Progenitor cell of endocrine pancreas (in vitro differentiated cells): ENCODE data around the gene ACOD1. TPM values are rescaled to one million over a fixed set of nuclear protein-coding genes. Genes with fewer than 3 reads are reported as not detected.
"Not testable (repeated sequence)": the region's sequence is repeated elsewhere in the genome, so short reads cannot be mapped to it uniquely, and the experiment has no call there.

Source experiments
- DNase-seq: peaks from one replicate; pipeline ENCODE4 v3.0.0; 2021; ENCODE audit warnings: low spot score; ENCODE audit not compliant: unreplicated experiment
- H3K27ac Mint-ChIP-seq: 2 replicates; pipeline ENCODE4 v1.8.0; 2021; ENCODE audit warnings: mild to moderate bottlenecking, moderate library complexity, mixed read lengths
- H3K27me3 Mint-ChIP-seq: 2 replicates; pipeline ENCODE4 v1.8.0; 2021; ENCODE audit warnings: mixed read lengths
- H3K36me3 Mint-ChIP-seq: 2 replicates; pipeline ENCODE4 v1.8.0; 2022; ENCODE audit warnings: mixed read lengths; ENCODE audit not compliant: insufficient read depth
- H3K4me1 Mint-ChIP-seq: 2 replicates; pipeline ENCODE4 v1.8.0; 2021; ENCODE audit warnings: low read depth, mixed read lengths
- H3K4me3 Mint-ChIP-seq: 2 replicates; pipeline ENCODE4 v1.8.0; 2021; ENCODE audit warnings: low read depth, mild to moderate bottlenecking, moderate library complexity, mixed read lengths
- H3K9me3 Mint-ChIP-seq: 2 replicates; pipeline ENCODE4 v1.8.0; 2021; ENCODE audit warnings: low read depth, mixed read lengths
- total RNA-seq: library from RNA; stranded (reverse); gene quantifications from 2 replicates; pipeline ENCODE4 v1.2.1, GENCODE V29; 2021
- TF ChIP-seq, protein P1 (sequence below): fragments of 200-600 bp; sonication (generic); IDR thresholded peaks from one replicate; pipeline ENCODE4 v1.5.0; 2021; ENCODE audit warnings: antibody characterized with exemption, mild to moderate bottlenecking; ENCODE audit not compliant: unreplicated experiment

Gene ACOD1
- total RNA-seq, 1 donor from 2014 or later, result not detected

DNA sequence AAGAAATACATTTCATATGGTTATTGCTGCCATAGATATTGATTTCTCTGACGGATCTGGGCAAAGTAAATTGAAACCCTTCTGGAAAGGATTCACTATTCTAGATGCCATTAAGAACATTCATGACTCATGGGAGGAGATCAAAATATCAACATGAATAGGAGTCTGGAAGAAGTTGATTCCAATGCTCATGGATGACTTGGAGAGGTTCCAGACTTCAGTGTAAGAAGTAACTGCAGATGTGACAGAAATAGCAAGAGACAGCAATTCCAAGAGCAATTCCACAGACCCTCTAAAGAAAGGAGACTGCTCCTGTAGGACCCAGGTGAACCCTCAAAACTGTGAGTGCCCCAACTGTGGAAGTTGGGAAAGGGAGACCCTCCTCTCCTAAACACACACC is 31.2 kb upstream of the ACOD1 start:
- H3K27ac Mint-ChIP-seq, result no peak overlapping the region
- no peak for DNase-seq
- no peaks in the 10 kb centered on the region for H3K4me1 Mint-ChIP-seq
- H3K36me3 Mint-ChIP-seq, result no peaks in the 10 kb centered on the region
- H3K4me3 Mint-ChIP-seq, result no peak overlapping the region
- TF ChIP-seq, protein P1, sequence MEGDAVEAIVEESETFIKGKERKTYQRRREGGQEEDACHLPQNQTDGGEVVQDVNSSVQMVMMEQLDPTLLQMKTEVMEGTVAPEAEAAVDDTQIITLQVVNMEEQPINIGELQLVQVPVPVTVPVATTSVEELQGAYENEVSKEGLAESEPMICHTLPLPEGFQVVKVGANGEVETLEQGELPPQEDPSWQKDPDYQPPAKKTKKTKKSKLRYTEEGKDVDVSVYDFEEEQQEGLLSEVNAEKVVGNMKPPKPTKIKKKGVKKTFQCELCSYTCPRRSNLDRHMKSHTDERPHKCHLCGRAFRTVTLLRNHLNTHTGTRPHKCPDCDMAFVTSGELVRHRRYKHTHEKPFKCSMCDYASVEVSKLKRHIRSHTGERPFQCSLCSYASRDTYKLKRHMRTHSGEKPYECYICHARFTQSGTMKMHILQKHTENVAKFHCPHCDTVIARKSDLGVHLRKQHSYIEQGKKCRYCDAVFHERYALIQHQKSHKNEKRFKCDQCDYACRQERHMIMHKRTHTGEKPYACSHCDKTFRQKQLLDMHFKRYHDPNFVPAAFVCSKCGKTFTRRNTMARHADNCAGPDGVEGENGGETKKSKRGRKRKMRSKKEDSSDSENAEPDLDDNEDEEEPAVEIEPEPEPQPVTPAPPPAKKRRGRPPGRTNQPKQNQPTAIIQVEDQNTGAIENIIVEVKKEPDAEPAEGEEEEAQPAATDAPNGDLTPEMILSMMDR, result no peak
- peaks cover 25% of the 10 kb centered on the region for H3K9me3 Mint-ChIP-seq
- peaks cover 4% of the 10 kb centered on the region for H3K27me3 Mint-ChIP-seq

DNA sequence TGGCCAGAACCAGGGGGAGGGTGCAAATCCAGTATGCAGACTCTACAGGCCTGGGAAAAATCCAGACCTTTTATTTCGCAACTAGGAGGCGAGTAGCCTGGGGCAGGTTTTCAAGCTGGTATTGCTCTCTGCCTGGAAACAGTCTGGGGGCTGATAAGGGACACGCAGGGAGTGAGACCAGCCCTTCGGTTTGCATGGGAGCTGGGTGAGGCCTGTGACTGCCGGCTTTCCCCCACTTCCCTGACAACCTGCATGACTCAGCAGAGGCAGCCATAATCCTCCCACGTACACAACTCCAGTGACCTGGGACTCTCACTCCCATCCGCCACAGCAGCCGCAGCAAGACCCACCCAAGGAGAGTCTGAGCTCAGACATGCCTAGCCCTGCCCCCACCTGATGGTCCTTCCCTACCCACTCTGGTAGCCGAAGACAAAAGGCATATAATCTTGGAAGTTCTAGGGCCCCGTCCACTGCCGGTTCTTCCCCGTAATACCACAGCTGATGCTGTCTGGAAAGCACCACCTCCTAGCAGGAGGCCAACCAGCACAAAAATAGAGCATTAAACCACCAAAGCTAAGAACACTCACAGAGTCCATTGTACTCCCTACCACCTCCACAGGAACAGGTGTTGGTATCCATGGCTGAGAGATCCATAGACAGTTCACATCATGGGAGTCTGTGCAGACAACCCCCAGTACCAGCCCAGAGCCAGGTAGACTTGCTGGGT is 30.4 kb upstream of the ACOD1 start:
- H3K27me3 Mint-ChIP-seq, DNase-seq, H3K4me1 Mint-ChIP-seq, H3K27ac Mint-ChIP-seq, H3K4me3 Mint-ChIP-seq, H3K36me3 Mint-ChIP-seq: not testable (repeated sequence)
- peaks cover 25% of the 10 kb centered on the region for H3K9me3 Mint-ChIP-seq

DNA sequence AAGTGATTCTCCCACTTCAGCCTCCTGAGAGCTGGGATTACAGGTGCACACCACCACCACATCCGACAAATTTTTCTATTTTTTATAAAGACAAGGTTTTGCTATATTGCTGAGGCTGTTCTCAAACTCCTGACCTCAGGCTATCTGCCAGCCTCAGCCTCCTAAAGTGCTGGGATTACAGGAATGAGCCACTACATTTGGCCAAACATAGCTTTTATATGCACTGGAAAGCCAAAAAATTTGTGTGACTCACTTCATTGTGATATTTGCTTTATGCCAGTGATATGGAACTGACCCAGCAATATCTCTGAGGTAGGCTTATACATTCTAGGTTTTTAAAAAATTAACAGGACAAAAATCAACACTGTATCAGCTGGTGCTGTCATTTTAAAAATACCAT is 26.8 kb upstream of the ACOD1 start:
- TF ChIP-seq, protein P1, result no peak
- no peak for DNase-seq
- Mint-ChIP-seq H3K4me3 (no peak overlapping the region), H3K4me1 (peaks cover 5% of the 10 kb centered on the region), H3K27me3 (peaks cover 6% of the 10 kb centered on the region), H3K9me3 (peaks cover 21% of the 10 kb centered on the region), H3K27ac (no peak overlapping the region), H3K36me3 (no peaks in the 10 kb centered on the region)

DNA sequence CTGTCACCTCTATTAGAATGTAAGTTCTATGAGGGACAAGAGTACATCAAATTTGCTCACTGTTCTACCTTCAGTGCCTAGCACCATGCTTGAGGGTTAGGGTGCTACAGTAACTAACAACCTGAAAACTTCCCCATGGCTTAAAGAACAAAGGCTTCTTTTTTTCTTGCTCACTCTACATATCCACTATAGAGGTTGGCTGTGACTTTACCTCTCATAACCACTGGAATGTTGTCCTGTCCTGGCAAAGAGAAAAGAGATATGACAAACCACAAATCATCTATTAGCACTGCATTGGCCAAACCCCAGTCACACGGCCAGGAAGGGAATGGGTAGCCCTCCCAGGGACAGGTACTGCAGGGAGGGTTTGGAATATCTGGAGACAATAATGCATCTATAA is 23.2 kb upstream of the ACOD1 start:
- TF ChIP-seq, protein P1, result no peak
- Mint-ChIP-seq H3K4me3 (no peak overlapping the region), H3K9me3 (peaks cover 4% of the 10 kb centered on the region), H3K27ac (no peak overlapping the region), H3K27me3 (peaks cover 8% of the 10 kb centered on the region), H3K36me3 (no peaks in the 10 kb centered on the region), H3K4me1 (peaks cover 7% of the 10 kb centered on the region)
- no peak for DNase-seq

DNA sequence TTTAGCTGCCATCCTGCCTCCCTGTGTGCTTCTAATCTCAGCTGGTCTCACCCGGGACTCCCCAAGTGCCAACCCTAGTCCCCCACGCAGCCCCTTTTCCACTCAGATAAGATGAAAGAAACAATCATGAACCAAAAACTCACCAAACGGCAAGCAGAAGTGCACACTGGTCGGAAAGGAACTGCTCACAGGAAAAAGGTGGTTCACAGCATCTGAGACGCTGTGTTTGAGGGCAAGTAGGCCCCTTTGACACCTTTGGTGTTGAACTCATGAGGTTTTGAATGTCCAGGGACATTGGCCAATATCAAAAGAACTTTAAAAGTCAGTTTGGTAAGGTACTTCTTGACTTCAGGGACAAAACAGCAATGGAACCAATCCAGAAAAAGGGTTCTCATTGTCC is 20.4 kb upstream of the ACOD1 start:
- TF ChIP-seq, protein P1, result no peak
- Mint-ChIP-seq H3K27ac (no peak overlapping the region), H3K4me3 (no peak overlapping the region), H3K27me3 (peaks cover 9% of the 10 kb centered on the region), H3K9me3 (peaks cover 5% of the 10 kb centered on the region), H3K4me1 (peaks cover 7% of the 10 kb centered on the region), H3K36me3 (no peaks in the 10 kb centered on the region)
- no peak for DNase-seq

DNA sequence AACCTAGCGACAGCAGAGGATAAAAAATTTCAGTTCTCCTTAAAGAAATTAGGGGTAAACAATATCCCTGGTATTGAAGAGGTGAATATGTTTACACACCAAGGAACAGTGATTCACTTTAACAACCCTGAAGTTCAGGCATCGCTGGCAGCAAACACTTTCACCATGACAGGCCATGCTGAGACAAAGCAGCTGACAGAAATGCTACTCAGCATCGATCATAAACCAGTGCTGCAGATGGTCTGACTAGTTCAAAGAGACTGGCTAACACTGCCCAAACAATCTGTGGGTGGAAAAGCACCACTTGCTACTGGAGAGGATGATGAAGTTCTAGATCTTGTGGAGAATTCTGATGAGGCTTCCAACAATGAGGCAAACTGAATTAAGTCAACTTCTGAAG is 19.9 kb upstream of the ACOD1 start:
- DNase-seq, result no peak
- Mint-ChIP-seq H3K4me3 (no peak overlapping the region), H3K4me1 (peaks cover 7% of the 10 kb centered on the region), H3K36me3 (no peaks in the 10 kb centered on the region), H3K27ac (no peak overlapping the region), H3K27me3 (peaks cover 6% of the 10 kb centered on the region), H3K9me3 (peaks cover 5% of the 10 kb centered on the region)
- TF ChIP-seq, protein P1, result no peak
